Inflammatory macrophage treated with lipopolysaccharide for 1 hour (primary cell): ENCODE data around the gene IQCH.

Source experiments
- DNase-seq, 2 donors: peaks; one replicate each; pipeline ENCODE4 v3.0.0-alpha.2; 2020 to 2022

Gene IQCH

DNA sequence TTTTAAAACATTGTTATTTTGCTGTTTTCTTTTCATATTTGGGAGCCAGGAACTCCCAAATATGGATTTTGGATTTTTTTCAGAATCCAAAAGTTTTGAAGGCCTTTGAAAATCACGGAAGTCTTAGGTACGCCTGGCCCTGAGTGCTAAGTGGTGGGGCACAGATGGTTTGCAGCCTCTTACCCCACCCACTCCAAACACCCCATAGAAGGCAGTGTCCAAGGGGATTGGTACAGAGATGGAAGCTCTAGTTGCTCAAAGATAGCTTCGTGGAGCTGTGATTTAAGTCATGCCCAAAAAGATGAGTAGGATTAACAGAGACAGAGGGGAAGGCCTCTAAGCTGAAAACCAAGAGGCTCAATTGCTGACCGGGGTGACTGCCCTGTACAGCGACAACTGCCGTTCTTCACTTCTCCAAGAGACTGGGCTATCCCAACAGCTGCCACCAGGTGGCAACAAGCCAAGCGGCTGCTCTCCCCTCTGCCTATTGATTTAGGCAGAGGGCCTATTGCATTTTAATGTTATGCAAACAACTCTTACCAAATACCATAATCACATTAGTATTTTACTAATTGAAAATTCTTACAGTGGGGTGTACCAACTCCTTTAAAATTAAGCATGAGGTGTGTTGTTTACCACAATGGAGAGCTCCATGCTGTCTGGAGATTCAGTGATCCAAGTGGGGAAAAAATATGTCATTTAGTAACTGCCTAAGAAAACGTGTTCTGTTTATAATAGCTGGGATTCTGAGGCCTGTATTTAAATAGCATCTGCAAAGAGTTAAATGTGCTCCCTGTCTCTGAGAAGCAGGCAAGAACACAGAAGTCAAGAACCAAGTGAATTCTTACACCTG is 202.3 kb downstream of the IQCH start:
- DNase-seq, result peak; percentile 60 to 97

DNA sequence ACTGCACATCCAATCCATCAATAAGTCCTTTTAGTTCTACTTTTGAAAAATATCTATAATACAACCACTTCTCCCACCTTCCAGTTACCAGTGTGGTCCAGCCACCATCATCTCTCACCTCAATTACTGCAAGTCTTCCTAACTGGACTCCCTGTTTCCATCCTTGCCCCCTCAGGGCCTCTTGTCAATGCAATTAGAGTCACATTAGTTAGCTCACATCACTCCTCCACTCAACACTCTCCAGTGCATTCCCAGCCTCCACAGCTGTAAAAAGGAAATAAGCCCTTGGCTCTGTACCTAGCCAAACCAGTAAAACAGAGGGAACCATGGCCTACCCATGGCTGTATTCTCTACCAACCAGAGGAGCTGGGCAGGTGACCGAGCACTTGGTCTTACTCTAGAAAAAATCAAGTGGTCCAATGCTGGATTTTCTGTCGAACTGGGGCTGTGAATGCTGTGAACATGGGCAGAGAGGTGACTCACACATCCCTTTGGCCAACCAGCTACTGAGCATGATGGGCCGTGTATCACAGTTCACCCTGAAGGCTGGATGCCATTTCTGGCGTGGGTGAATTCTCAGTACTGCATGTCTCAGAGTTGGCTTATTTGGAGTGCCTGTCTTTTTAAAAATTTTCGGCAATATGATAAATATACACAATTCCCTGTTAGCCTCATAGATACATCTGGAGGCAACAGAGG is 203.9 kb downstream of the IQCH start:
- DNase-seq, result no peak

DNA sequence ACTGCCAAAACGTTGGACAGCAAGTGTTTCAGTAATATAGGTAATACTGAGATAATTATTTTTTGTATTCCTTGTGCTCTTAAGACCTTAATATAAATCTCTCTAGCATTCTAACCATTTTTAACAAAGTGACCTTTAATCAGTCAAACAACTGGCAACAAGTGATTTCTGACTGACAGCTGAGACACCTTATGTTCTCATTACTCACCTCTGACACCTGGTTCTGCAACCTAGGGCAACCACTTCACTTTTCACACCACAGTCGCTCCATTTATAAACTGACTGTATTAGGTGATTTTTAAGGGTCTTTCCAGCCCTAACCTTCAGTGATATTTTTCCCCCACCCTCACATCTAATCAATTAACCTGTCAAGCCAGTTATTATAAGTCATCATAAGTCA is 205.9 kb downstream of the IQCH start:
- no peak for DNase-seq

DNA sequence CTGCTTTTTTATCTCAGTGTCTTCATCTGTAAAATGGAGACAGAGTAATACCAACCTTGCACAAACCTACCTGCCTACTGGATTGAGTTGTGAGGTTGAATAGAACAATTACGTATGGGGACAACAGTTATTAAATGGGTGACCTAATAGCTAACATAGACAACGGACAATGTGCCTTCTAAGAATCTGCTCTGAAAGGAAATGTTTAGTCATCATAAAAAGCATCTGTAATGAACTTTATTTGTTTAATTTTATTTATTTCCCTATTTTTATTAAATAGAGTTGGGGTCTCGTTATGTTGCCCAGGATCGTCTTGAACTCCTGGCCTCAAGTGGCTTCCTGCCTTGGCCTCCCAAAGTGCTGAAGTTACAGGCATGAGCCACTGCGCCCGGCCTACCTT is 207.1 kb downstream of the IQCH start:
- DNase-seq, result no peak

DNA sequence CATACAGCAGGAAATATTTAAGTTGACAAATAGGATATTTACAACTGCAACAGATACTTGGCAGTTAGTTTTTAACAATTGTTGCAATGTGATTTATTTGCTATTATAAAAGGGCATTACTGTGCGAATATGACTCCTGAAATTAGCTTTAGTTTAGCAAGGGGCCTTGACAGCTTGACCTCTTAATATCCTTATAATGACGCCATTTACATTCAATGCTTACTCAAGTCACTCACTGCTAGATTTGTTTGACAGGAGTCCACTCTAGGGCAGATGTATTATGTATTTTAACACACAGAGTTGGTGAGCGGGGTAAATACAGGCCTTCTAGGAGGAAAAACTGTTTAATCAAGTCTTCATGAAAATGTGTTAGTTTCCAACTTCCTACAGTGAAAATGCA is 208.3 kb downstream of the IQCH start:
- DNase-seq, result no peak

DNA sequence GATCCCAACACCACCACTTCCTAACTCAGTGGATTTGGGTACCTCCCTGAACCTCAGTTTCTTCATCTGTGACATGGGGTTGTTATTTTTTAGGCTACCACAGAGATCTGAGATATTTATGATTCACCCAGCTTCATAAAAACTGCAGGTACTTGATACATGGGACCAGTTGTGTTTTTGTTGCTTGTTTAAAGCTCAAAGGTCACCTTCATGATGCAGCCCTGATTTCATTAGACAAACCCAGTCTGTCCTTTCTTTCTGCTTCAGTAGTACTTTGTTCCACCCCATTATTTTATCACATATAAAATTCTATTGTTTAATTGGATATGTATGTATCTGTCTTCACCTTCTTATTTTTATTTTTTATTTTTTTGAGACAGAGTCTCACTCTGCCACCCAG is 208.9 kb downstream of the IQCH start:
- no peak for DNase-seq

DNA sequence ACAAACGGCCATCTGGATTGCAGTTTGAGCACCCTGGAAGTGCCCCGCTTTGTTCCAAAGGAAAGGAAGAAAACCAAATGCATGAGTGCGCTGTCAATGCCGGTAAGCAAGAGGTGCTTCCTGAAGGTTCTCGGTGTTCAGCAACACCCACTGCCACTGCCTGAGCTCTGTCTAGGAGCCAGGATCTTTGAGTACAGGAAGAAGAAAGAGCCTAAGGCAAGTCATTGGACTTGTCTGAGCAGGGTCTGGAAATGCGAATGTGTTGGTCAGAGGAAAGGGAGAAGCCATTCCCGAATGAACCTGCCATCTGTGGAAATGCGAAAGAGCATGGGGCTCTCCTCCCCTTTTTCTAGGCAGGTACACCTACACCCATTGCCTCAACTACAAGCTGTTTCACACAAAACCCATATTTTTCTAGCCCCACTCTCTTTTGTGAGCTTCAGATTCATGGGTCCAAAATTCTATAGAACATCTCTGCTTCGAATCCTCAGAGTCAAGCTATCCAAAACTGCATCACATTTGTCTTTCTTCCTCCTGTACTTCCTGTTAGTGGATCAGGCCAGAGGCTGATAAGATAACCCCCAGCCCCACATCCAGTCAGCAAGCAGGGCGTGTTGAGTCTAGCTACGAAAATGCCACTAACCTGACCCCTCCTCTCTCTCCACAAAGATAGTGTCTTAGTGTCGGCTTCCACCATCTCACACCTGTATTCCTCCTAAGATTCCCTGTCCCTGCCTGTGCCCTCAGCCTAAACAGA is 210.8 kb downstream of the IQCH start:
- no peak for DNase-seq

DNA sequence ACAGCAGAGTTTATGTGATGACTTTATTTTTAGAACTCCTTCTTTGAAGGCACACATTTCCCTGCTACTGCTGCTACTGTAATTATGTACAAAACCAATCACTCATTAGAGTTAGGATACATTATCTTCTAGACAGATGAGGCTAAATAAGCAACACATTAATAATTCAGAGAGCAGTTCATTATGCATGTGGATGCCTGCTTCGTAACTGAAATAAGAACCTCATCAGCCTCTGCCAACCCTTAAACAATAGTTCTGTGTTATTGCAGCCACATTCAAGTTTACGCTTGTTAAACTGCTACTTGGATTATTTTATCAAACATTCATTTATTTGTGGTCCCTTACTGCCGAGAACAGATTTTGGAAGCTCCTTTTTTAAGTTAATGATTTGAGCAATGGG is 213.8 kb downstream of the IQCH start:
- DNase-seq, result no peak

DNA sequence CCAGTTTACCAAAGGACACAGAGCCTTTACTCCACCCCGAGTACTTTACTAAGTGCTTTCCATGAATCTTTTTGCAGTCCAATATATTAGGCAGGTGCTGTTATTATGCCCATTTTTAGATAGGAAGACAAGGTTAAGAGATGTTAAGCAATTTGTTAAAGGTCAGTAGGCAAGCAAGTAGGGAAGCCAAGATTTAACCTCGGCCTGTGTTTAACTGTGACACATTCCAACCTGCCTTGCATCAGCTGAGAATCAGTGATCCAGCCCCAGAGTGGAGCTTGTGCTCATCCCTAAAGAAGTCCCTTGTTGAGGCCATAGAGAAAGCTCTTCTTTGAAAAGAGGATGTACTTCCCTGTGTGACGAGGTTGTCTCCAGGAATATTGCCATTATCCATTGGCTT is 215.1 kb downstream of the IQCH start:
- DNase-seq, result no peak

DNA sequence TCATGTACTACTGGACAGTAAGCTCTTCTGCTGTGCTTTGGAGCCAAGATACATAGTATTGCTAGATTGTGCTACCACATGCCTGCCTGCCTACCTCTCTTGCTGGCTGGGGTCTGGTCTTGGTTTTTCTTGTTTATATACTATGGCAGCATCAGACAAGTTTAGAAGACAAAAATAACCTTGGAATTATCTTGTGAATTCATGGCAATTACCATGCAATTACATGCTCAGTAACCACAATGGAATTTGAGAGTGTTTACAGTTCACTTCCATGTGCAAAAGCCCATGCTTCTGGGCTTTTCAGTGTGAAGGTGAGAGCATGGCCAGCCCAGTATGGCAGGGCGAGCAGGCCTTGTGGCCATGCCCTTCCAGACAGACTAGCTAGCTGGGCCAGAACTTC is 218.4 kb downstream of the IQCH start:
- DNase-seq, result no peak

DNA sequence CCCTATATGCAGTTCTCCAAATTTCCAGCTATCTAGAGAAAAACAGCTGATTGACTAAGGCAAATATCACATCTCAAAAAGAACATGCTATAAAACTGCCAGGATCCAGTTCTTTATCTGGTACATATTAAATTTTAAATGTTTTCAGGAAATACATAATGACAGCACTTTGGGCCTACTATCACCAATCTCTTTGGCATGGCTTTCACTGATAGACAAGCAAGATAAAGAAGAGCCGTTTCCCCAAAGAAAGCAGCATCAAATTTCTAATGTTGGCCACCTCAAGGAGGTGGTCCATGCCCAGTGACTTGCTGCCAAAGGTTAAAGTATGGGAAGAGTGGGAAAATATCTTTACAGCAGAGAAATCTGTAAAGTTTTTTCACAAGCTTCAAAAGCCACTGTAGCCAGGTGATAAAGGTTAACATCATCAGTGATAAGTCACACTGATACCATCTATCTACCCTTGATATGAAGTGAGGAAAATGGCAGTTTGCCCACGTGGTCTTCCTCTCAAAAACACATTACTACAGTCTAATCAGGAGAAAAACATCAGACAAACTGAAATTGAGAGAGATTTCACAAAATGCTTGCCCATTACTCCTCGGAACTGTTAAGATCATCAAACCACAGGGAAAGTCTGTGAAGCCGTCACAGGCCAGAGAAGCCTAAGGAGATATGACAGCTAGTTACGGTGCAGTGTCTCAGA is 220.0 kb downstream of the IQCH start:
- DNase-seq, result no peak

DNA sequence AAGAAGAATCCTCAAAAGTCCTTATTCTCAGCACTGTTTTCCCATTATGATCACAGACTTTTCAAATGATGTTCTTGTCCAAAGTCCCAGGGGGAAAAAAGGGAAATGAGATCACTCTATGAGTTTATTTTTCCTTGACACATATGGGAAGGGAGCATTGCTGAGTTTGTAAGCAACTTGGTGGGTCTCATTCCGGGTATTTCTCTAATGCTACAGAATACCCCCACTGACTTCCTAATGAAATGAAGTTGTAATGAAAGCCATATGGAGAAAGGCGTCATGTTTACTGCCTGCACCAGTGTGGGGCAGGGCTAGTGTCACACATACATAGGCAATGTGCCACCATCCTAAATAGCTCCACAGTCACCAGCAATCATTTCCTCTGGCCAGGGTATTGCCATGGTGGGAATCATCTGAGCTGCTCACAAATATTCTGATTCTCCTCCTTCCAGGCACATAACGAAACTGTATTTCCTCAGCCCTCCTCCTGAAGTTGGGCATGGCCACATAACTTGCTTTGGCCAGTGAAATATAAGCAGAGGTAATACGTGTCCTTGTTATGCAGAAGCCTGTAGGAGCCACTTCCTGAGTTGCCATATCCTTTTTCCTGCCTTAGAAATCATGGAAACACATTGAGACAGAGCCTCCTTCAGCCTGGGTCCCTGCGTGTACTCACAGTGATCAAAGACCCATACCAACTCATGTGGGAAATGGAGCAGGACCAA is 225.4 kb downstream of the IQCH start:
- DNase-seq, result no peak

DNA sequence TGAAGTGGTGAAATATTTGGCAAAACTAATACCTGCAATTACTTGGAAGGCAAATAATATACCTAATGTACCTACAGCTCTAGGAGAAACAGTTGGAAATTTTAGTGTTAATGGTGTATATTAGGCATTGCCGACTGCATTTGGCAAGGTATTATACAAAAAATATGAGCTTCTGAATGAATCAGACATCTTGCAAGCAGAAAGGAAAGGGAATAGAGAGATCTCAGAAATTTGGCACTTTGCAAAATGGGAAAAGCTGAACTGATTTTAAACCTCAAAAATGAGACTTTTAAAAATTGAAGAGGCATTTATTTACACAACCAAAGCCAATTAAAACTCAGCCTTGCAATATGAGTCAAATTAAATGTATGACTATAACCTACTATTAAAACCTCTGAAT is 226.2 kb downstream of the IQCH start:
- DNase-seq, result no peak

DNA sequence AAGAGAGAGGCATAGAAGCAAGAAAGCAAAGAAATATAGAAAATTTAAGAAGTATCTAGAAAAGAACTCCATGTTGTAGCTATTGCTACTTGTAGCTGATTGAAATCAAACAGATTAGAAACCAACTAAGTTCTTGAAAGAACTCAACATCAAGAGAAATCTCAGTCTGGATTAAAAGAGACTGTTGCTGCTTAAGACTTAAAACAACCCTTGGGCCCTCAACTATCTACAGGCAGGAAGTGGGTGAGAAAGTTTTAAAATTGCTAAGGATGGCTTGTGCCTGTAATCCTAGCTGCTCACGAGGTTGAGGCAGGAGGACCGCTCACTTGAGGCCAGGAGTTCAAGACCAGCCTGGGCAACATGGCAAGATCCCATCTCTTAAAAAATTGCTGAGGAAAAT is 227.1 kb downstream of the IQCH start:
- no peak for DNase-seq

DNA sequence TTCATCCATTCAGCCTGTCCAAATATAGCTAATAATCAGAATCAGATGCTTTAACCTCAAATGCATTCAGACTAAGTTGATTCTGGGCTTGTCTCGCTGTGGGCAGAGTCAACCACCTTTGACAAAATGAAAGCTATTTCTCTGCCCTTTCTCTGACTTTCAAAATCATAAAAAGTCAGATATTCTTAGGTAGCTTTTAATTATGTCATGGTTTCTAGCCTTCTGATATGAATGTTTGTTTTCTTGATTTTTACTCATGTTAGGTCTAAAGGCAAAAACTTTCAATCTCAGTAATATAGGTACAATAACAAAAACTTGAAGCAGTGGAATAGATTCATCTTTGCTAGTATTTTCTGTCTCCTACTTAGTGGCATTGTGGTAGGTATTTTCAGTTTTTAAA is 241.0 kb downstream of the IQCH start:
- DNase-seq, result no peak

DNA sequence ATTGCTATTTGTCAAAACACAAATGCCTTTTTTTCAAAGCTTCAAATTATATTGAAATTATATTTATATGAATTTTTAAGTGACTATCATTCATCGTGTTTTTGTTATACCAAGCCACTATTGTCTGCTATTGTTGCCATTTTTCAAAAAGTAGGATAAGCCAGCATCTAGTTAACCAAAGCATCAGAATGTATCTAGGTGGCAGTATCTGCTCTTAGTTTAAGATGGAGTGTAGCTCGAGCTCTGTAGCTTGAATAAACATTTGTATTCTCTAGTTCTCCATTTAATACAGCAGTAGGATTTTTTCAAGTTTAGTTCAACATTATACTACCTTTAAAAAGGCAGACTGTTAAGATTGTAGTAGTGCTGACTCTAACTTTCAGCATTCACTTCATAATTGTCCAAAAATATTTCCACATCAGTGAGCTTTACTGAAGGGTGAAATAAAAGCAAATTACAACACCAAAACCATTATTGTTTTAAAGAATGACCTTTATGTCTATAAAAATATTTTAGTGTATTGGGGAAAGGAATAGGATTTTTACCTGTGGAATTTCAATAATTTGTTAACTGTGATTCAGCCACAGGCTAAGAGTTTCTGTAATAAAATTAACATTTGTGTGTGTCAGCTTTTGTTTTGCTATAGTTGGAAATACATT is 246.7 kb downstream of the IQCH start:
- peak in 1 of 2 donors; percentile 14 for DNase-seq

DNA sequence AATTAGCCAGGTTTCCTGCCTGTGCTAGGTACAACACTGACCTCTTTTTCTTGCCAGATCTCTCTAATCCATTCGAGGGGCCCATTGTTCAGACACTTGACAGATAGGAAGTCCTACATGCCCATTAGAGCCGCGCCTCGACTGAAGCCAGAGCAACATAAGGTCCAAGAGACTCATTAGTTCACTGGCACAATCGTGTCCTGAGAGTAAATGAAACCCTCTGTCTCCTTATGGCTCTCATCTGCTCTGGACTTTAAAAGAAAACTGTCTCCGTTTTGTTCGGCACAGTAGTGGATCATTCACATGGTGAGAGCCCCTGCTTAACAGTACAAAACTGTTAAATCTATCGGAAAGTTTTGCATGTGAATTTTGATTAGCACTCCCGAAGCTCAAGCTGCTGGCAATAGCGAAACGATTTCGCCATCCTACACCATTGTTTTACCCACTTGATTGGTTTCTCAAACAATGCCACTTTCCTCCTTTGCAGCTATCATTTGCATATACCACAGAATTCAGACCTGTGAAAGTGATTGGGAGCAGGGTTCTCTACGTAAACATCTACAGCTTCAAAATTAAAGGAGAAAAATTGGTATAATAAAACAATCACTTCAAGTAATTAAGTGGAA is 247.4 kb downstream of the IQCH start:
- DNase-seq, result no peak

DNA sequence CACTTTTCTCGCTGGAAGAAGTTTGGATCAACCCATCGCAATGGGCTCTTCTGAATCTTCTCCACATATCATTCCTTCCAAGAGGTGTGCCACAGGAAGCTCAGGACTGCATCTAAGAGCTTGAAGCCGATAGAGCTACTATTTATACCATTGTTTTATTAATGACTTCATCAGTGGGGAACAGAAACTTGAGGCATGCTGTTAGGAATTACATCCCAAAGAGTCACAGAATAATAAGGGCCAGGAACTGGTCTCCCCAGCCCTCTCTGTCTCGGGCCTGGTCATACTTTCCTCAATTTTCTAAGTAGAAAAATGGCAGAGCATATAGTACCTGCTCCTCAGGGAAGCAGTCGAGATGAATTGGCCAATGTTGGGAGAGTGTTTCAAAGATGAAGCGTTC is 249.5 kb downstream of the IQCH start:
- no peak for DNase-seq

DNA sequence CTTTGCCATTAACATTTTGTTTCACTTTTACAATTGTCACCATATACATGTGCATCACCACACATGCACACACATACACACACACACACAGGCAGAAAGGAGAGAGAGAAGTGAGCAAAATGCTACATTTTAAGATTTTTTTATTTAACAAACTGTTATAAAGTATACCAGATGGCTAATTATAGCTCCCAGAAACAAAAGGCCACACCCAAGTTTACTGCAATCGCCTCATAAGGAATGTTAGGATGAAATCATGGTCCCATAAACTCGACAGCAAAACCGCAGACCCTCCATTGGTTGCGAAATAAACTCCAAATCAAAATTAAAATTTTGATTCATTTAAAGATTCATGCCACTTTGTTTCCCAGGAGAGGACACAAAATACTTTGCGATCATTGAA is 250.2 kb downstream of the IQCH start:
- no peak for DNase-seq

DNA sequence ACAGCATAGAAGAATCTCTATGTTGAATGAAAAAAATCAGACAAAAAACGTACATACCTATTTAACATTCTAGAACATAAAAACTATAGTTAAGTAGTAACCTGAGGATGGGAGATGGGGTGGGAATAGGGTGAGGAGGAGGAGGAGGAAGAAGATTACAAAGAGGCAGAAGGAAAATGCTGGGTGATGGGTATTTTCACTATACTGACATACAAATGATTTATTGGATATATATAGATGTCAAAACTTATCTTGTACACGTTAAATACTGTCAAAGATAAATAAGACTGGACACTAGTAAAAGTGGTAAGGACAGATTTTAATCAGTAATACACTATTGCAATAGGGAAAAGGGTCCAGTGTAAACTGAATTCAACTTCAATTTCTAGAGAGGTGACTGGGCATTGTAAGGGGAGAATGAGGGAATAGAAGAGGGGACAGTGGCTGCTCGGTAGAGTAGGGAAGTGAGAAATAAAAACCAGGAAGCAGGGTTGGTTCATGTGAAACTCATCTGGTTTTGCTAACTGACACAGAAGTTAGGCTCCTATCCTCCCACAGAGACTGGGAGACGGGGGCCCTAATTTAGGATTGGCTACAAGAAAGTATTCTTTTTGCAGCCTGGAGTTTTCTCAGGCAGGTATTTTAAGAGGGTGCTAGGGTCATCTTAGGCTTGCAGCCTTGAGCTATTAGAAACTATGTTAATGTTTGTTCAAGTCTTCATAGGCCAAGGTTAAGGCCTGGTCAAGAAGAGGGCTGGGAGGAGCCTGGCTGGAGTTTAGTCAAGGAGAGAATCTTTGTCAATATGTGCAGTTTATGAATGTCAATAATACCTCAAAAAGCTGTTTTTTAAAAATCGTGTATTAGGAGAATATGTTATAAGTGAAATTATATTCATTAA is 251.3 kb downstream of the IQCH start:
- DNase-seq, result peak; percentile 37 to 47
